Tibial artery (tissue), 4 donors: ENCODE measurements around the gene PKD2.
"Not testable (repeated sequence)": the region's sequence is repeated elsewhere in the genome, so short reads cannot be mapped to it uniquely, and the experiment has no call there.

ENCODE experiments used
- DNase-seq, 2 donors: peaks; one replicate each; pipeline ENCODE4 v3.0.0-alpha.2; 2019
- H3K27ac ChIP-seq, 2 donors: fragments of 200-600 bp; sonication (generic) in 1 of 2; 1 replicate in 1 of 2; 2 replicates in 1 of 2; pipeline ENCODE4 v1.5.1; 2018 to 2019; ENCODE audit warnings: mild to moderate bottlenecking in 1 of 2
- H3K27me3 ChIP-seq, 2 donors: fragments of 200-600 bp; sonication (generic) in 1 of 2; one replicate each; pipeline versions ENCODE4 v1.5.1 to v1.6.0; 2016 to 2019
- H3K36me3 ChIP-seq, 3 donors: fragments of 200-600 bp; sonication (generic) in 2 of 3; one replicate each; pipeline ENCODE4 v1.5.1; 2016 to 2019; ENCODE audit warnings: mild to moderate bottlenecking in 2 of 3
- H3K4me1 ChIP-seq, 4 donors: fragments of 200-600 bp; sonication (generic) in 2 of 4; 1 replicate in 3 of 4; 2 replicates in 1 of 4; pipeline ENCODE4 v1.5.1; 2016 to 2019
- H3K4me3 ChIP-seq, 2 donors: fragments of 200-600 bp; sonication (generic) in 1 of 2; 1 replicate in 1 of 2; 2 replicates in 1 of 2; pipeline ENCODE4 v1.5.1; 2018 to 2019; ENCODE audit warnings: mild to moderate bottlenecking in 2 of 2
- H3K9me3 ChIP-seq, 3 donors: fragments of 200-600 bp; sonication (generic) in 1 of 3; one replicate each; pipeline ENCODE4 v1.5.1; 2016 to 2019
- CTCF ChIP-seq, 2 experiments: fragments of 200-600 bp in 1 of 2; fragments of 450-650 bp in 1 of 2; IDR thresholded peaks; one replicate each; pipeline ENCODE4 v1.5.1; 2017 to 2019; ENCODE audit warnings: antibody characterized with exemption in 2 of 2, mild to moderate bottlenecking in 1 of 2, moderate library complexity in 1 of 2
- intact Hi-C: fragments of 100-400 bp; cut with DNase I; formaldehyde crosslinking; loops from one replicate; pipeline ENCODE4 v1.15.0; 2023; ENCODE audit warnings: low total_unique reads

The PKD2 gene

GRCh38 chr4:88112856-88113255 lies 105.4 kb downstream of the PKD2 start:
- peaks cover 0 to 7% (median 0%) of the 10 kb centered on the region in 4 donors for H3K4me1 ChIP-seq
- no peak overlapping the region for H3K4me3 ChIP-seq
- intact Hi-C loops = no loop called here
- TF ChIP-seq CTCF (IDR thresholded peaks at IDR 0.05) = no peak
- H3K27ac ChIP-seq = no peak overlapping the region
- no peak for DNase-seq
- no peaks in the 10 kb centered on the region for H3K9me3 ChIP-seq
- no peaks in the 10 kb centered on the region for H3K36me3 ChIP-seq
- H3K27me3 ChIP-seq = no peaks in the 10 kb centered on the region

GRCh38 chr4:88115587-88115986 lies 108.2 kb downstream of the PKD2 start:
- intact Hi-C loops = no loop called here

GRCh38 chr4:88119943-88120342 lies 112.5 kb downstream of the PKD2 start:
- Histone ChIP-seq H3K9me3 (peaks cover 0 to 12% (median 10%) of the 10 kb centered on the region in 3 donors), H3K36me3 (peaks cover 0 to 10% (median 7%) of the 10 kb centered on the region in 3 donors), H3K4me1 (no peaks in the 10 kb centered on the region), H3K27me3 (no peaks in the 10 kb centered on the region), H3K4me3 (no peak overlapping the region), H3K27ac (no peak overlapping the region)
- intact Hi-C loops = no loop called here
- no peak for TF ChIP-seq CTCF (IDR thresholded peaks at IDR 0.05)
- DNase-seq = no peak

More at GRCh38 chr4:88115587-88115986, 108.2 kb downstream of the PKD2 start:
- Histone ChIP-seq H3K36me3 (peaks cover 0 to 8% (median 7%) of the 10 kb centered on the region in 3 donors), H3K27me3 (no peaks in the 10 kb centered on the region), H3K4me1 (no peaks in the 10 kb centered on the region), H3K4me3 (no peak overlapping the region), H3K27ac (no peak overlapping the region), H3K9me3 (peaks cover 0 to 12% (median 10%) of the 10 kb centered on the region in 3 donors)
- TF ChIP-seq CTCF (IDR thresholded peaks at IDR 0.05) = no peak
- no peak for DNase-seq

GRCh38 chr4:88122260-88122659 lies 114.8 kb downstream of the PKD2 start:
- H3K4me3 ChIP-seq, H3K27ac ChIP-seq, intact Hi-C loops, H3K4me1 ChIP-seq, H3K27me3 ChIP-seq, DNase-seq: not testable (repeated sequence)
- Histone ChIP-seq H3K9me3 (peaks cover 0 to 12% (median 10%) of the 10 kb centered on the region in 3 donors), H3K36me3 (peaks cover 0 to 10% (median 7%) of the 10 kb centered on the region in 3 donors)
